Prostate gland (tissue), 2 donors: ENCODE measurements around the gene REG4.

Experiments used
- CTCF ChIP-seq, 4 experiments: fragments of 200-600 bp in 2 of 4; fragments of 450-650 bp in 2 of 4; sonication (generic) in 2 of 4; IDR thresholded peaks; 1 replicate in 3 of 4; 2 replicates in 1 of 4; pipeline ENCODE4 v1.5.1; 2016 to 2019; ENCODE audit warnings: antibody characterized with exemption in 4 of 4, mild to moderate bottlenecking in 2 of 4, moderate library complexity in 2 of 4
- POLR2A ChIP-seq: fragments of 450-650 bp; IDR thresholded peaks from one replicate; pipeline ENCODE4 v1.6.1; 2016; ENCODE audit warnings: antibody characterized with exemption, mild to moderate bottlenecking
- POLR2AphosphoS5 ChIP-seq: sonication (generic); formaldehyde crosslinking; IDR thresholded peaks from one replicate; pipeline ENCODE4 v1.6.1; 2017; ENCODE audit warnings: antibody characterized with exemption

GRCh38 chr1:119816407-119816806 lies 5.1 kb upstream of the REG4 start:
- no peak for TF ChIP-seq CTCF (IDR thresholded peaks at IDR 0.05)
- no peak for TF ChIP-seq POLR2A
- TF ChIP-seq POLR2AphosphoS5, result no peak
